ENCODE results near the gene VKORC1L1.

The VKORC1L1 gene

DNA sequence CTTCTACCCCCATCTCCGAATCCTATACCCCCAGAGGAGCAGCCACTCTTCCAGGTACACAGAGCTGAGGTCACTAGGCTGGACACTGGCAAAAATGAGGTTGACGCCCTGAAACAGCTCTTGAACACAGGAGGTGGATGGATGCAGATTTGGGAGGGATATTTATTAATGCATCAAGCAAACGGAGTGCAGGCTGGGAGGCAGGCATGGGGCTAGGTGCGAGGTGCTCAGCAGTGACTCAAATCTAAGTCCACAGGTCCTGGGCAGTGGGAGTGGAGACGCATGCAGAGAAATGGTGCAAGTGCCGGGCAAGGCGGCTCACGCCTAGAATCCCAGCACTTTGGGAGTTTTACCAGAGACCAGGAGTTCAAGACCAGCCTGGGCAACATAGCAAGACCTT is 98.1 kb downstream of the VKORC1L1 start:
- Histone ChIP-seq H3K4me3 (ENCODE audit: low read length) (no peak overlapping the region), H3K36me3 (replicated peaks; ENCODE audit: insufficient read depth, low read length) (0 out of 2 replicates have a peak, but pooled peaks cover 4% of the 10 kb centered on the region), H3K27me3 (replicated peaks; ENCODE audit: insufficient read depth, low read length) (no peaks in the 10 kb centered on the region), H3F3A (ENCODE audit: insufficient read depth, low read length) (no peaks in the 10 kb centered on the region), H3K9me3 (replicated peaks; ENCODE audit: insufficient read depth, low read length) (no peaks in the 10 kb centered on the region), H3K27ac (ENCODE audit: low read length) (no peak overlapping the region), H4K20me1 (ENCODE audit: insufficient read depth, low read length) (no peaks in the 10 kb centered on the region), H3K4me2 (ENCODE audit: low read depth, low read length) (no peak overlapping the region), H2AFZ (ENCODE audit: low read length) (no peak overlapping the region), H3K9ac (ENCODE audit: low read length) (no peak overlapping the region), H3K79me2 (ENCODE audit: low read length) (no peaks in the 10 kb centered on the region), H3K9me2 (replicated peaks; ENCODE audit: insufficient read depth, low read length) (no peaks in the 10 kb centered on the region), H3K4me1 (ENCODE audit: low read length) (no peaks in the 10 kb centered on the region)
- no peak for DNase-seq
- TF ChIP-seq EZH2phosphoT487 (IDR thresholded peaks at IDR 0.05; ENCODE audit: low read length) (no peak), EZH2 (optimal IDR thresholded peaks at IDR 0.05; ENCODE audit: low read depth, low read length) (no peak)
- TF ChIP-seq, protein P1, sequence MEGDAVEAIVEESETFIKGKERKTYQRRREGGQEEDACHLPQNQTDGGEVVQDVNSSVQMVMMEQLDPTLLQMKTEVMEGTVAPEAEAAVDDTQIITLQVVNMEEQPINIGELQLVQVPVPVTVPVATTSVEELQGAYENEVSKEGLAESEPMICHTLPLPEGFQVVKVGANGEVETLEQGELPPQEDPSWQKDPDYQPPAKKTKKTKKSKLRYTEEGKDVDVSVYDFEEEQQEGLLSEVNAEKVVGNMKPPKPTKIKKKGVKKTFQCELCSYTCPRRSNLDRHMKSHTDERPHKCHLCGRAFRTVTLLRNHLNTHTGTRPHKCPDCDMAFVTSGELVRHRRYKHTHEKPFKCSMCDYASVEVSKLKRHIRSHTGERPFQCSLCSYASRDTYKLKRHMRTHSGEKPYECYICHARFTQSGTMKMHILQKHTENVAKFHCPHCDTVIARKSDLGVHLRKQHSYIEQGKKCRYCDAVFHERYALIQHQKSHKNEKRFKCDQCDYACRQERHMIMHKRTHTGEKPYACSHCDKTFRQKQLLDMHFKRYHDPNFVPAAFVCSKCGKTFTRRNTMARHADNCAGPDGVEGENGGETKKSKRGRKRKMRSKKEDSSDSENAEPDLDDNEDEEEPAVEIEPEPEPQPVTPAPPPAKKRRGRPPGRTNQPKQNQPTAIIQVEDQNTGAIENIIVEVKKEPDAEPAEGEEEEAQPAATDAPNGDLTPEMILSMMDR (IDR thresholded peaks at IDR 0.05; ENCODE audit: low read length), result no peak

DNA sequence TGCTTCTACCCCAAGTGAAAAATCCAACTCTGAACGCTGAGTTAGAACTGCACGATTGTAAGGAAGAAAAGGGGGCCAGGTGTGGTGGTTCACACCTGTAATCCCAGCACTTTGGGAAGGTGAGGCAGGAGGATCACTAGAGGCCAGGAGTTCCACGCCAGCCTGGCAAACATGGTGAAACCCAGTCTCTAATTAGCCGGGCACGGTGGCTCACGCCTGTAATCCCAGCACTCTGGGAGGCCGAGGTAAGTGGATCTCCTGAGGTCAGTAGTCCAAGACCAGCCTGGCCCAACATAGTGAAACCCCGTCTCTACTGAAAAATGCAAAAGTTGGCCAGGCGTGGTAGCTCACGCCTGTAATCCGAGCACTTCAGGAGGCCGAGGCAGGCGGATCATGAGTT is 100.1 kb downstream of the VKORC1L1 start:
- no peaks in the 10 kb centered on the region for H3K9me2 ChIP-seq (replicated peaks; ENCODE audit: insufficient read depth, low read length)
- TF ChIP-seq, protein P1 (IDR thresholded peaks at IDR 0.05; ENCODE audit: low read length), result no peak
- TF ChIP-seq EZH2phosphoT487 (IDR thresholded peaks at IDR 0.05; ENCODE audit: low read length), result no peak
- no peak for TF ChIP-seq EZH2 (optimal IDR thresholded peaks at IDR 0.05; ENCODE audit: low read depth, low read length)
- no peaks in the 10 kb centered on the region for H3F3A ChIP-seq (ENCODE audit: insufficient read depth, low read length)
- no peak overlapping the region for H3K27ac ChIP-seq (ENCODE audit: low read length)
- no peaks in the 10 kb centered on the region for H3K4me1 ChIP-seq (ENCODE audit: low read length)
- H3K9ac ChIP-seq (ENCODE audit: low read length), result no peak overlapping the region
- no peak overlapping the region for H3K4me2 ChIP-seq (ENCODE audit: low read depth, low read length)
- no peak overlapping the region for H2AFZ ChIP-seq (ENCODE audit: low read length)
- H3K9me3 ChIP-seq (replicated peaks; ENCODE audit: insufficient read depth, low read length), result no peaks in the 10 kb centered on the region
- no peaks in the 10 kb centered on the region for H4K20me1 ChIP-seq (ENCODE audit: insufficient read depth, low read length)
- H3K79me2 ChIP-seq (ENCODE audit: low read length), result 0 out of 2 replicates have a peak, but pooled peaks cover 3% of the 10 kb centered on the region
- 0 out of 2 replicates have a peak, but pooled peaks cover 4% of the 10 kb centered on the region for H3K36me3 ChIP-seq (replicated peaks; ENCODE audit: insufficient read depth, low read length)
- no peaks in the 10 kb centered on the region for H3K27me3 ChIP-seq (replicated peaks; ENCODE audit: insufficient read depth, low read length)
- no peak for DNase-seq
- H3K4me3 ChIP-seq (ENCODE audit: low read length), result no peak overlapping the region

DNA sequence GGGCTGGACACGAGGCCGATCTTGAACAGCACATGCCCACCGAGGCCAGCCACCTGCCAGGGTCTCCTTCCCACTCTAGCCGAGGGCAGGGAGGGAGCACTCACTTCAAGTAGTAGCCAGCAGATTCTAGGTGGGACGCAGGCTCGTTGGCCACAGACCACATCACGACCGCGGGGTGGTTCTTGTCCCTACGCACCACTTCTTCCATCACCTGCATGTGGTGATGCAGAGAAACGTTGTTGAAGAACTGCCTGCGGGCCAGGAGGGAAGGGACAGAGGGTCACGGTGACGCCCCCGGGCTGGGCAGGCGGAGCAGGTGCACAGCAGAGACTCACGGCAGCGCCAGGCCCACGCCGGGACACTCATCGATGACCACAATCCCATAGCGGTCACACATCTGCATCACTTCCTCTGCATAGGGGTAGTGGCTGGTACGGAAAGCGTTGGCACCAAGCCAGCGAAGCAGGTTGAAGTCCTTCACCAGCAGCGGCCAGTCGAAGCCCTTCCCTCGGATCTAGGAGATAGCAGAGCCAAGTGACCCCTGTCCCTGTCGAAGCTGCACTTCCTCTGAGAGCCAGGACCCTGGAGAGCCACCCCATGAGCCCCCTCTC is 101.4 kb downstream of the VKORC1L1 start:
- Histone ChIP-seq H3K4me2 (ENCODE audit: low read depth, low read length) (no peak overlapping the region), H3K27ac (ENCODE audit: low read length) (no peak overlapping the region), H4K20me1 (ENCODE audit: insufficient read depth, low read length) (no peaks in the 10 kb centered on the region), H3K9me3 (replicated peaks; ENCODE audit: insufficient read depth, low read length) (no peaks in the 10 kb centered on the region), H2AFZ (ENCODE audit: low read length) (no peak overlapping the region), H3K4me1 (ENCODE audit: low read length) (no peaks in the 10 kb centered on the region), H3K27me3 (replicated peaks; ENCODE audit: insufficient read depth, low read length) (no peaks in the 10 kb centered on the region), H3K36me3 (replicated peaks; ENCODE audit: insufficient read depth, low read length) (0 out of 2 replicates have a peak, but pooled peaks cover 4% of the 10 kb centered on the region), H3K79me2 (ENCODE audit: low read length) (peaks cover 10% of the 10 kb centered on the region), H3K4me3 (ENCODE audit: low read length) (no peak overlapping the region), H3K9ac (ENCODE audit: low read length) (no peak overlapping the region), H3F3A (ENCODE audit: insufficient read depth, low read length) (no peaks in the 10 kb centered on the region), H3K9me2 (replicated peaks; ENCODE audit: insufficient read depth, low read length) (no peaks in the 10 kb centered on the region)
- TF ChIP-seq, protein P1 (IDR thresholded peaks at IDR 0.05; ENCODE audit: low read length), result no peak
- TF ChIP-seq EZH2phosphoT487 (IDR thresholded peaks at IDR 0.05; ENCODE audit: low read length) (no peak), EZH2 (optimal IDR thresholded peaks at IDR 0.05; ENCODE audit: low read depth, low read length) (no peak)
- DNase-seq, result no peak

Measured in MM.1S (cell line).